CD4-positive, CD25-positive, alpha-beta regulatory T cell (primary cell): Measurements from ENCODE around the gene PHLDA3. TPM values are rescaled to one million over a fixed set of nuclear protein-coding genes. Genes with fewer than 3 reads are reported as not detected.

Experiments used
- ATAC-seq, 2 donors: fragments of 150-1000 bp; cut with Tn5 transposase; one replicate each; pipeline ENCODE4 v1.10.0; 2021; ENCODE audit warnings: low read depth in 2 of 2, moderate number of reproducible peaks in 2 of 2, moderate library complexity in 1 of 2
- DNase-seq, 3 donors: peaks; one replicate each; pipeline versions ENCODE4 v3.0.0 to v3.0.0-alpha.2; 2012 to 2022; ENCODE audit warnings: mixed read lengths in 1 of 3
- H3K27ac ChIP-seq: one replicate; pipeline ENCODE4 v1.7.0; 2013; ENCODE audit warnings: mild to moderate bottlenecking, low read length; ENCODE audit not compliant: insufficient read depth, poor library complexity, severe bottlenecking
- H3K27me3 ChIP-seq: one replicate; pipeline ENCODE4 v1.7.0; 2013; ENCODE audit warnings: low read length; ENCODE audit not compliant: control insufficient read depth, insufficient read depth
- H3K36me3 ChIP-seq: one replicate; pipeline ENCODE4 v1.7.0; 2013; ENCODE audit warnings: mild to moderate bottlenecking, low read length, moderate library complexity; ENCODE audit not compliant: control insufficient read depth, insufficient read depth
- H3K4me1 ChIP-seq: 2 replicates; pipeline ENCODE4 v1.7.0; 2013; ENCODE audit warnings: mild to moderate bottlenecking, low read length; ENCODE audit not compliant: insufficient read depth, control insufficient read depth, poor library complexity, severe bottlenecking
- H3K4me3 ChIP-seq: one replicate; pipeline ENCODE4 v1.7.0; 2013; ENCODE audit warnings: low read depth, mild to moderate bottlenecking, low read length, moderate library complexity
- H3K9me3 ChIP-seq, 2 experiments: 1 replicate in 1 of 2; 2 replicates in 1 of 2; pipeline ENCODE4 v1.7.0; 2013; ENCODE audit warnings: low read length in 2 of 2, mild to moderate bottlenecking in 1 of 2, moderate library complexity in 1 of 2; ENCODE audit not compliant: control insufficient read depth in 2 of 2
- H3K27ac Mint-ChIP-seq, 3 donors: one replicate each; pipeline ENCODE4 v1.8.0; 2020 to 2022; ENCODE audit warnings: mild to moderate bottlenecking in 3 of 3, mixed read lengths in 3 of 3, moderate library complexity in 2 of 3
- H3K27me3 Mint-ChIP-seq: one replicate; pipeline ENCODE4 v1.8.0; 2022; ENCODE audit warnings: mild to moderate bottlenecking, mixed read lengths
- H3K36me3 Mint-ChIP-seq: one replicate; pipeline ENCODE4 v1.8.0; 2020; ENCODE audit warnings: mixed read lengths
- H3K4me1 Mint-ChIP-seq, 4 donors: one replicate each; pipeline ENCODE4 v1.8.0; 2020 to 2022; ENCODE audit warnings: mixed read lengths in 4 of 4, mild to moderate bottlenecking in 1 of 4
- H3K4me3 Mint-ChIP-seq, 4 donors: one replicate each; pipeline ENCODE4 v1.8.0; 2020 to 2022; ENCODE audit warnings: mild to moderate bottlenecking in 4 of 4, mixed read lengths in 4 of 4, moderate library complexity in 3 of 4
- H3K9me3 Mint-ChIP-seq, 7 donors: one replicate each; pipeline ENCODE4 v1.8.0; 2020 to 2022; ENCODE audit warnings: mixed read lengths in 7 of 7, mild to moderate bottlenecking in 3 of 7, moderate library complexity in 2 of 7
- polyA plus RNA-seq, 4 donors: library from polyadenylated mRNA; unstranded; fragments of 300-500 nt; fragmentation: Illumina TruSeq; gene quantifications; one replicate each; pipeline ENCODE4 v1.2.3, GENCODE V29; 2021
- total RNA-seq: library from RNA; stranded (reverse); gene quantifications from one replicate; pipeline ENCODE4 v1.2.3, GENCODE V29; 2022

The PHLDA3 gene
- total RNA-seq (2.1 TPM), polyA plus RNA-seq (1 to 10 TPM in 2 of 4 donors, under 1 TPM in 2; 0.62 to 2.1 (median 1.1) TPM)

DNA sequence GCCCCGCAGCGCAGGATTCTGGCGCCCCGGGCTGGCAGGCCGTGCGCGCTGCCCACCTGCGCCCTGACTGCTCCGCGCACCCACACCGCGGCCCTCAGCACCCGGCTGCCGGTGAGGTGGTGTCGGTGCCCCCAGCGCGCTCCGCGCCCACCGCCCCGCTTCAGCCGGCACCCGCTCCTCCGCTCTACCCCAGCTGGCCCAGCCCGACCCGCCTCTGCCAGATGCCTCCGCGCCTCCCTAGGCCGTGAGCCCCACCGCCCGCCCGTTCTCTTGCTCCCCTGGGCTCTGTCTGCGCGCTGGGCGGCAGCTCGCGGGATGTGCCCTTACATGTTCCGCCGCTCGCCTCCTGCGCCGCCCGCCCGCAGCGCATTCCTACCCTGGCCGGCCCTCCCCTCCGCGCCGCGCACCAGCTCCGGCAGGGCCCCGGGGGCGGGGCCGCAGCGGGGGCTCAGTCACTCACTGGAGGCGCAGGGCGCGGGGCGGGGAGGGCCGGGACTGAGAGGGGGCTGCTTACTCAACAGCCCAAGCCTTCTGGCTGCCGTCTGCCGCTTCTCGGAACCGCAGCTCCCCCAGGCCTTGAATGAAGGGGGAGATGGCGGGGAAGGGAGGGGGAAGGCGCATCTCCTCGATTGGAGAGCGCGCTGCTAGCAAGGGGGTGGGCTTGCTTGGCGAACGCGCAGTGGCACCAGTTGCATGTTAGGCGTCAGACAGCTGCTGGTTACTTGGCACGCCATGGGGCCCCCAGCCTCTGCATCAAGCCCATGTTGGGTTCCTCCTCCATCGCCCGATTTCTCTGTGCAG is at the start of gene PHLDA3:
TSS of gene PHLDA3 (minus strand) at position 345 of the 801 bp plus-strand sequence. CDS start 402 bp downstream, outside the sequence.
- H3K4me1 ChIP-seq = peaks cover 6% of the 10 kb centered on the region
- H3K4me3 Mint-ChIP-seq = peak within 1 kb of the TSS; percentile 45 to 70 (median 64)
- peak in 1 of 2 donors; percentile 45 for ATAC-seq
- H3K4me3 ChIP-seq = no peak within 1 kb of the TSS
- peaks cover 32% of the 10 kb centered on the region for H3K27me3 Mint-ChIP-seq
- H3K36me3 Mint-ChIP-seq = no peaks in the 10 kb centered on the region
- no peak within 1 kb of the TSS for H3K27ac Mint-ChIP-seq
- no peaks in the 10 kb centered on the region for H3K9me3 ChIP-seq
- no peaks in the 10 kb centered on the region for H3K36me3 ChIP-seq
- DNase-seq = peak in 1 of 3 donors; percentile 77
- H3K4me1 Mint-ChIP-seq = peaks cover 0 to 16% (median 2%) of the 10 kb centered on the region in 4 donors
- peaks cover 10% of the 10 kb centered on the region for H3K27me3 ChIP-seq
- no peak within 1 kb of the TSS for H3K27ac ChIP-seq
- H3K9me3 Mint-ChIP-seq = peaks cover 0 to 2% (median 0%) of the 10 kb centered on the region in 7 donors

DNA sequence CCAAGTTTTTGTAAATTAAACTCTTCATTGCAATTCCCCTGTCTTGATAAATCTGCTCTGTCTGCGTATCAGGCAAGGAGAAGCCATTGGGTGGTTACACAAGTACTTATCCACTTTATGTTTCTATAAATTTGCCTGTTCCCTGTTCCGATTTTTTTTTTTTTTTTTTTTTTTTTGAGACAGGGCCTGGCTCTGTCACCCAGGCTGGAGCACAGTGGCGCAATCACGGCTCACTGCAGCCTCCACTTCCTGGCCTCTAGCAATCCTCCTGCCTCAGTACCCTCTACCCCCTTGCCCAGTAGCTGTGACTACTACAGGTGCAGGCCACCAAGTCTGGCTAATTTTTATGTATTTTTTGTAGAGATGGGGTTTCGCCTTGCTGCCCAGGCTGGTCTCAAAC is 49.1 kb upstream of the PHLDA3 start:
- H3K4me3 Mint-ChIP-seq = no peak overlapping the region
- H3K27me3 ChIP-seq = no peaks in the 10 kb centered on the region
- peaks cover 4% of the 10 kb centered on the region for H3K36me3 ChIP-seq
- peaks cover 0 to 11% (median under 1%) of the 10 kb centered on the region in 4 donors for H3K4me1 Mint-ChIP-seq
- ATAC-seq = no peak
- H3K27me3 Mint-ChIP-seq = no peaks in the 10 kb centered on the region
- peaks cover 12% of the 10 kb centered on the region for H3K36me3 Mint-ChIP-seq
- DNase-seq = no peak
- no peak overlapping the region for H3K27ac ChIP-seq
- H3K9me3 ChIP-seq = no peaks in the 10 kb centered on the region
- no peak overlapping the region for H3K27ac Mint-ChIP-seq
- no peak overlapping the region for H3K4me3 ChIP-seq
- H3K4me1 ChIP-seq = no peaks in the 10 kb centered on the region
- H3K9me3 Mint-ChIP-seq = no peaks in the 10 kb centered on the region

DNA sequence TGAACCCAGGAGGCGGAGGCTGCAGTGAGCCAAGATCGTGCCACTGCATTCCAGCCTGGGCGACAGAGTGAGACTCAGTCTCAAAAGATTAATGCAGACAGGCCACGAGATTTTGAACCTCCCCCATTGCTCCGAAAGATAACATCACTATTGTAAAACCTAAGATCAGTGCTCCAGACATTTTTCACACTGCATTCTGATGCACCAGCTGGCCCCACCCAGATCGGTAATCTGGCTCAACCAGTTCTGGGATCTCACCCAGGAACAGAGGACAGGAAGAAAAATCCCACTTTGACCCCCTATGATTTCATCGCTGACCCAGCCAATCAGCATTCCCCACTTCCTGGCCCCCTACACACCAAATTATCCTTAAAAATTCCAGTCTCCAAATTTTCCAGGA is 48.6 kb upstream of the PHLDA3 start:
- Mint-ChIP-seq H3K27ac (no peak overlapping the region), H3K27me3 (no peaks in the 10 kb centered on the region), H3K9me3 (no peaks in the 10 kb centered on the region), H3K4me3 (no peak overlapping the region), H3K36me3 (peaks cover 12% of the 10 kb centered on the region), H3K4me1 (peaks cover 0 to 15% (median 2%) of the 10 kb centered on the region in 4 donors)
- H3K36me3 ChIP-seq = peaks cover 4% of the 10 kb centered on the region
- no peak for DNase-seq
- no peak for ATAC-seq
- H3K27me3 ChIP-seq = no peaks in the 10 kb centered on the region
- H3K27ac ChIP-seq = no peak overlapping the region
- no peak overlapping the region for H3K4me3 ChIP-seq
- no peaks in the 10 kb centered on the region for H3K4me1 ChIP-seq
- H3K9me3 ChIP-seq = no peaks in the 10 kb centered on the region

DNA sequence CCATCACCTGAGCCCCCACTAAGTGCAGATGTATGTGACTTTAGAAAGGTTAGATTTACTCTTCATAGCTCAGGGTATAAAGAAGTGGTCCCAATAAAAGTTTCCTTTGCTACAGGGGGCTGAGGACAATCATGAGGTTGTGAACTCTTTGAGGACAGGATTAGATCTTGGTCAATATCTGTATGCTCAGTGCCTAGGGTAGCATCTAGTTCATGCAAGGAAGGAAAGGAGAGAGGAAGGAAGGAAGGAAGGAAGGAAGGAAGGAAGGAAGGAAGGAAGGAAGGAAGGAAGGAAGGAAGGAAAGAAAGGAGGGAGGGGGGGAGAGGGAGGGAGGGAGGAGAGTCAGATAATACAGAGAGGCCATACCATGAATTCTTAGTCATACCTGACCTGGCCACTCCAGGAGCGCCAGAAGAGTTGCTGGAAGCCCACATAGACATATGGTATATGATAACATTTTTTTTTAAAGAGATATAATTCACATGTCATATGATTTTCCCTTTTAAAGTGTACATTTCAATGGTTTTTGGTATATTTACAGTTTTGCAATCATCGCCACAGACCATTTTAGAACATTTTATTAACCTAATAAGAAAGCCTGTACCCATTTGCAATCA is 47.6 kb upstream of the PHLDA3 start:
- H3K27ac ChIP-seq = no peak overlapping the region
- Mint-ChIP-seq H3K4me3 (no peak overlapping the region), H3K36me3 (peaks cover 5% of the 10 kb centered on the region), H3K27ac (no peak overlapping the region), H3K27me3 (no peaks in the 10 kb centered on the region), H3K4me1 (peaks cover 0 to 15% (median 2%) of the 10 kb centered on the region in 4 donors), H3K9me3 (no peaks in the 10 kb centered on the region)
- no peaks in the 10 kb centered on the region for H3K27me3 ChIP-seq
- no peak for ATAC-seq
- H3K36me3 ChIP-seq = no peaks in the 10 kb centered on the region
- no peaks in the 10 kb centered on the region for H3K4me1 ChIP-seq
- H3K4me3 ChIP-seq = no peak overlapping the region
- DNase-seq = no peak
- H3K9me3 ChIP-seq = no peaks in the 10 kb centered on the region

GRCh38 chr1:201515895-201516294 is 46.9 kb upstream of the PHLDA3 start:
- Mint-ChIP-seq H3K27ac (no peak overlapping the region), H3K4me3 (no peak overlapping the region), H3K27me3 (no peaks in the 10 kb centered on the region), H3K36me3 (peaks cover 5% of the 10 kb centered on the region), H3K9me3 (no peaks in the 10 kb centered on the region), H3K4me1 (peaks cover 0 to 15% (median 2%) of the 10 kb centered on the region in 4 donors)
- Histone ChIP-seq H3K27me3 (no peaks in the 10 kb centered on the region), H3K36me3 (no peaks in the 10 kb centered on the region), H3K4me1 (no peaks in the 10 kb centered on the region), H3K4me3 (no peak overlapping the region), H3K27ac (no peak overlapping the region), H3K9me3 (no peaks in the 10 kb centered on the region)
- no peak for ATAC-seq
- no peak for DNase-seq

GRCh38 chr1:201515062-201515750 is 46.2 kb upstream of the PHLDA3 start:
- Histone ChIP-seq H3K4me1 (no peaks in the 10 kb centered on the region), H3K4me3 (no peak overlapping the region), H3K27ac (no peak overlapping the region), H3K27me3 (no peaks in the 10 kb centered on the region), H3K9me3 (no peaks in the 10 kb centered on the region), H3K36me3 (no peaks in the 10 kb centered on the region)
- DNase-seq = no peak
- Mint-ChIP-seq H3K36me3 (peaks cover 5% of the 10 kb centered on the region), H3K4me1 (peaks cover 0 to 15% (median 2%) of the 10 kb centered on the region in 4 donors), H3K9me3 (no peaks in the 10 kb centered on the region), H3K27ac (no peak overlapping the region), H3K27me3 (no peaks in the 10 kb centered on the region), H3K4me3 (no peak overlapping the region)
- no peak for ATAC-seq

GRCh38 chr1:201514466-201514865 is 45.5 kb upstream of the PHLDA3 start:
- Mint-ChIP-seq H3K4me1 (peaks cover 0 to 15% (median 5%) of the 10 kb centered on the region in 4 donors), H3K36me3 (peaks cover 5% of the 10 kb centered on the region), H3K27ac (no peak overlapping the region), H3K9me3 (no peaks in the 10 kb centered on the region), H3K27me3 (no peaks in the 10 kb centered on the region), H3K4me3 (no peak overlapping the region)
- Histone ChIP-seq H3K27ac (no peak overlapping the region), H3K27me3 (no peaks in the 10 kb centered on the region), H3K4me3 (no peak overlapping the region), H3K36me3 (no peaks in the 10 kb centered on the region), H3K4me1 (no peaks in the 10 kb centered on the region), H3K9me3 (no peaks in the 10 kb centered on the region)
- no peak for DNase-seq
- ATAC-seq = no peak
